ENCODE measurements around the gene RNF38. TPM values are rescaled to one million over a fixed set of nuclear protein-coding genes. Genes with fewer than 3 reads are reported as not detected.
A peak's percentile ranks its signal among the peaks of the same experiment; 100 is the strongest.
"Not testable (repeated sequence)": the region's sequence is repeated elsewhere in the genome, so short reads cannot be mapped to it uniquely, and the experiment has no call there.

RNF38 gene
- total and polyA plus RNA-seq, 3 experiments from 2014 or later: 20.9 to 43.3 (median 40.0) TPM

GRCh38 chr9:36389590-36389989, 10.5 kb downstream of the RNF38 start:
- Mint-ChIP-seq H3K9me3 (no peaks in the 10 kb centered on the region), H3K27me3 (no peaks in the 10 kb centered on the region), H3K4me1 (peaks cover 61 to 88% (median 82%) of the 10 kb centered on the region in 3 donors), H3K4me3 (peak overlapping the region in 1 of 7 donors; percentile 3), H3K36me3 (peaks cover 0 to 75% (median 5%) of the 10 kb centered on the region in 3 donors), H3K27ac (peak overlapping the region in 4 of 8 donors; percentile 11 to 73 (median 24))
- DNase-seq: no peak
- no peak overlapping the region for H3K4me3 ChIP-seq (ENCODE audit: low read length)
- H3K27me3 ChIP-seq (ENCODE audit: insufficient read depth, low read length, poor library complexity, severe bottlenecking): no peaks in the 10 kb centered on the region
- H3K36me3 ChIP-seq (ENCODE audit: insufficient read depth, low read length): peaks cover 5% of the 10 kb centered on the region
- no peaks in the 10 kb centered on the region for H3K9me3 ChIP-seq (ENCODE audit: low read length)
- no peak overlapping the region for H3K27ac ChIP-seq (ENCODE audit: low read depth, low read length)
- H3K4me1 ChIP-seq (ENCODE audit: insufficient read depth, low read length): peaks cover 41% of the 10 kb centered on the region
- ChIA-PET POLR2A (no interaction called here), CTCF (interaction anchor here (1.2 kb wide), 1 partner anchor 10 kb away, joined by 3 read pairs; no protein-coding TSS in a partner anchor)

GRCh38 chr9:36386396-36386965, 13.6 kb downstream of the RNF38 start:
- Mint-ChIP-seq H3K27ac (peak overlapping the region in 2 of 8 donors; percentile 24 to 26), H3K36me3 (peaks cover 0 to 67% (median 9%) of the 10 kb centered on the region in 3 donors), H3K4me1 (peaks cover 73 to 93% (median 90%) of the 10 kb centered on the region in 3 donors)
- peaks cover 40% of the 10 kb centered on the region for H3K4me1 ChIP-seq (ENCODE audit: insufficient read depth, low read length)
- H3K9me3 ChIP-seq (ENCODE audit: low read length); H3K4me3 ChIP-seq (ENCODE audit: low read length); POLR2A ChIA-PET; CTCF ChIA-PET; H3K27me3 ChIP-seq (ENCODE audit: insufficient read depth, low read length, poor library complexity, severe bottlenecking); DNase-seq; H3K27me3 Mint-ChIP-seq; H3K9me3 Mint-ChIP-seq; H3K4me3 Mint-ChIP-seq; H3K36me3 ChIP-seq (ENCODE audit: insufficient read depth, low read length); H3K27ac ChIP-seq (ENCODE audit: low read depth, low read length): not testable (repeated sequence)

- Histone ChIP-seq H3K27me3 (ENCODE audit: insufficient read depth, low read length, poor library complexity, severe bottlenecking) (no peaks in the 10 kb centered on the region), H3K4me1 (ENCODE audit: insufficient read depth, low read length) (peaks cover 29% of the 10 kb centered on the region), H3K9me3 (ENCODE audit: low read length) (no peaks in the 10 kb centered on the region), H3K4me3 (ENCODE audit: low read length) (no peak overlapping the region), H3K36me3 (ENCODE audit: insufficient read depth, low read length) (peaks cover 5% of the 10 kb centered on the region), H3K27ac (ENCODE audit: low read depth, low read length) (no peak overlapping the region)
- ChIA-PET POLR2A (interaction anchor here (0.6 to 1.3 kb wide), 2 partner anchors 17 to 164 kb away, joined by 3 to 5 read pairs; partner anchors contain the start of gene RNF38), CTCF (no interaction called here)
- Mint-ChIP-seq H3K27ac (peak overlapping the region; percentile 22 to 93 (median 76)), H3K36me3 (peaks cover 0 to 48% (median 12%) of the 10 kb centered on the region in 3 donors), H3K9me3 (no peaks in the 10 kb centered on the region), H3K4me3 (peak overlapping the region; percentile 55 to 93 (median 84)), H3K27me3 (no peaks in the 10 kb centered on the region), H3K4me1 (peaks cover 58 to 85% (median 77%) of the 10 kb centered on the region in 3 donors)
- DNase-seq: no peak
Observed at GRCh38 chr9:36382484-36382883, 17.6 kb downstream of the RNF38 start.

GRCh38 chr9:36364577-36364976, 35.5 kb downstream of the RNF38 start:
- no peak overlapping the region for H3K27ac ChIP-seq (ENCODE audit: low read depth, low read length)
- no peaks in the 10 kb centered on the region for H3K27me3 ChIP-seq (ENCODE audit: insufficient read depth, low read length, poor library complexity, severe bottlenecking)
- peaks cover 28% of the 10 kb centered on the region for H3K36me3 ChIP-seq (ENCODE audit: insufficient read depth, low read length)
- CTCF ChIA-PET: no interaction called here
- H3K9me3 ChIP-seq (ENCODE audit: low read length): no peaks in the 10 kb centered on the region
- Mint-ChIP-seq H3K4me1 (peaks cover 8 to 13% (median 10%) of the 10 kb centered on the region in 3 donors), H3K27ac (peak overlapping the region in 1 of 8 donors; percentile 27), H3K9me3 (no peaks in the 10 kb centered on the region), H3K36me3 (peaks cover 4 to 74% (median 13%) of the 10 kb centered on the region in 3 donors), H3K4me3 (no peak overlapping the region), H3K27me3 (no peaks in the 10 kb centered on the region)
- POLR2A ChIA-PET: no interaction called here
- no peak overlapping the region for H3K4me3 ChIP-seq (ENCODE audit: low read length)
- DNase-seq: no peak
- no peaks in the 10 kb centered on the region for H3K4me1 ChIP-seq (ENCODE audit: insufficient read depth, low read length)

- no peaks in the 10 kb centered on the region for H3K9me3 Mint-ChIP-seq
- peaks cover 0 to 71% (median 9%) of the 10 kb centered on the region in 3 donors for H3K36me3 Mint-ChIP-seq
- peaks cover 17% of the 10 kb centered on the region for H3K36me3 ChIP-seq (ENCODE audit: insufficient read depth, low read length)
- H3K27ac ChIP-seq (ENCODE audit: low read depth, low read length): no peak overlapping the region
- POLR2A ChIA-PET: no interaction called here
- H3K4me3 Mint-ChIP-seq: no peak overlapping the region
- CTCF ChIA-PET: no interaction called here
- no peaks in the 10 kb centered on the region for H3K9me3 ChIP-seq (ENCODE audit: low read length)
- peaks cover 10 to 17% (median 17%) of the 10 kb centered on the region in 3 donors for H3K4me1 Mint-ChIP-seq
- H3K4me1 ChIP-seq (ENCODE audit: insufficient read depth, low read length): no peaks in the 10 kb centered on the region
- DNase-seq: no peak
- H3K27ac Mint-ChIP-seq: no peak overlapping the region
- no peak overlapping the region for H3K4me3 ChIP-seq (ENCODE audit: low read length)
- no peaks in the 10 kb centered on the region for H3K27me3 Mint-ChIP-seq
- H3K27me3 ChIP-seq (ENCODE audit: insufficient read depth, low read length, poor library complexity, severe bottlenecking): no peaks in the 10 kb centered on the region
Observed at GRCh38 chr9:36363448-36363847, 36.6 kb downstream of the RNF38 start.

GRCh38 chr9:36358486-36358885, 41.6 kb downstream of the RNF38 start:
- POLR2A ChIA-PET: no interaction called here
- DNase-seq: no peak
- no peaks in the 10 kb centered on the region for H3K9me3 ChIP-seq (ENCODE audit: low read length)
- no peaks in the 10 kb centered on the region for H3K27me3 ChIP-seq (ENCODE audit: insufficient read depth, low read length, poor library complexity, severe bottlenecking)
- Mint-ChIP-seq H3K9me3 (no peaks in the 10 kb centered on the region), H3K27ac (peak overlapping the region in 5 of 8 donors; percentile 23 to 67 (median 41)), H3K4me1 (peaks cover 16 to 23% (median 23%) of the 10 kb centered on the region in 3 donors), H3K27me3 (no peaks in the 10 kb centered on the region), H3K36me3 (peaks cover 0 to 74% (median 8%) of the 10 kb centered on the region in 3 donors), H3K4me3 (no peak overlapping the region)
- CTCF ChIA-PET: no interaction called here
- H3K4me1 ChIP-seq (ENCODE audit: insufficient read depth, low read length): no peaks in the 10 kb centered on the region
- no peak overlapping the region for H3K4me3 ChIP-seq (ENCODE audit: low read length)
- H3K36me3 ChIP-seq (ENCODE audit: insufficient read depth, low read length): peaks cover 16% of the 10 kb centered on the region
- no peak overlapping the region for H3K27ac ChIP-seq (ENCODE audit: low read depth, low read length)

GRCh38 chr9:36357639-36358038, 42.4 kb downstream of the RNF38 start:
- Mint-ChIP-seq H3K4me1 (peaks cover 16 to 19% (median 16%) of the 10 kb centered on the region in 3 donors), H3K4me3 (no peak overlapping the region), H3K9me3 (no peaks in the 10 kb centered on the region), H3K36me3 (peaks cover 0 to 72% (median 9%) of the 10 kb centered on the region in 3 donors), H3K27me3 (no peaks in the 10 kb centered on the region), H3K27ac (peak overlapping the region in 3 of 8 donors; percentile 18 to 41 (median 21))
- Histone ChIP-seq H3K4me1 (ENCODE audit: insufficient read depth, low read length) (no peaks in the 10 kb centered on the region), H3K4me3 (ENCODE audit: low read length) (no peak overlapping the region), H3K9me3 (ENCODE audit: low read length) (no peaks in the 10 kb centered on the region), H3K27me3 (ENCODE audit: insufficient read depth, low read length, poor library complexity, severe bottlenecking) (no peaks in the 10 kb centered on the region), H3K36me3 (ENCODE audit: insufficient read depth, low read length) (peaks cover 17% of the 10 kb centered on the region), H3K27ac (ENCODE audit: low read depth, low read length) (no peak overlapping the region)
- CTCF ChIA-PET: no interaction called here
- POLR2A ChIA-PET: no interaction called here
- no peak for DNase-seq

- no peaks in the 10 kb centered on the region for H3K27me3 Mint-ChIP-seq
- H3K36me3 Mint-ChIP-seq: peaks cover 7 to 91% (median 27%) of the 10 kb centered on the region in 3 donors
- H3K9me3 Mint-ChIP-seq: no peaks in the 10 kb centered on the region
- no peaks in the 10 kb centered on the region for H3K4me1 Mint-ChIP-seq
- no peak for DNase-seq
- H3K4me3 ChIP-seq (ENCODE audit: low read length): no peak overlapping the region
- H3K27me3 ChIP-seq (ENCODE audit: insufficient read depth, low read length, poor library complexity, severe bottlenecking): no peaks in the 10 kb centered on the region
- H3K36me3 ChIP-seq (ENCODE audit: insufficient read depth, low read length): peaks cover 29% of the 10 kb centered on the region
- no peaks in the 10 kb centered on the region for H3K4me1 ChIP-seq (ENCODE audit: insufficient read depth, low read length)
- peak overlapping the region in 1 of 8 donors; percentile 31 for H3K27ac Mint-ChIP-seq
- no peak overlapping the region for H3K27ac ChIP-seq (ENCODE audit: low read depth, low read length)
- POLR2A ChIA-PET: no interaction called here
- H3K4me3 Mint-ChIP-seq: no peak overlapping the region
- H3K9me3 ChIP-seq (ENCODE audit: low read length): no peaks in the 10 kb centered on the region
- CTCF ChIA-PET: no interaction called here
Observed at GRCh38 chr9:36346569-36346968, 53.5 kb downstream of the RNF38 start.
